Liver (tissue), 9 donors: ENCODE measurements around the gene KMT5C. TPM values are rescaled to one million over a fixed set of nuclear protein-coding genes. Genes with fewer than 3 reads are reported as not detected.

Experiments used
- DNase-seq: peaks from one replicate; pipeline ENCODE4 v3.0.0-alpha.2; 2017; ENCODE audit warnings: low spot score
- H3K27ac ChIP-seq, 2 donors: one replicate each; pipeline ENCODE4 v1.7.0; 2013; ENCODE audit warnings: inconsistent platforms in 2 of 2, low read length in 2 of 2, control low read depth in 1 of 2, low read depth in 1 of 2, mild to moderate bottlenecking in 1 of 2
- H3K27me3 ChIP-seq, 4 donors: one replicate each; pipeline versions ENCODE4 v1.6.1 to v1.7.0; 2013; ENCODE audit warnings: low read length in 3 of 4, inconsistent platforms in 1 of 4, mild to moderate bottlenecking in 1 of 4, moderate library complexity in 1 of 4; ENCODE audit not compliant: control insufficient read depth in 4 of 4, insufficient read depth in 4 of 4
- H3K36me3 ChIP-seq, 4 donors: one replicate each; pipeline versions ENCODE4 v1.6.1 to v1.7.0; 2013; ENCODE audit warnings: low read length in 3 of 4, mild to moderate bottlenecking in 3 of 4, low read depth in 1 of 4, moderate library complexity in 1 of 4; ENCODE audit not compliant: control insufficient read depth in 4 of 4, insufficient read depth in 3 of 4
- H3K4me1 ChIP-seq, 4 donors: one replicate each; pipeline versions ENCODE4 v1.6.1 to v1.7.0; 2013; ENCODE audit warnings: low read length in 3 of 4, mild to moderate bottlenecking in 3 of 4, moderate library complexity in 1 of 4; ENCODE audit not compliant: control insufficient read depth in 4 of 4, insufficient read depth in 4 of 4
- H3K4me3 ChIP-seq, 3 donors: one replicate each; pipeline versions ENCODE4 v1.6.1 to v1.7.0; 2013; ENCODE audit warnings: low read length in 3 of 3, control low read depth in 1 of 3, low read depth in 1 of 3, mild to moderate bottlenecking in 1 of 3
- H3K9ac ChIP-seq, 2 donors: one replicate each; pipeline ENCODE4 v1.7.0; 2013; ENCODE audit warnings: low read length in 2 of 2, mild to moderate bottlenecking in 2 of 2, moderate library complexity in 2 of 2, control low read depth in 1 of 2, low read depth in 1 of 2
- H3K9me3 ChIP-seq, 4 donors: one replicate each; pipeline versions ENCODE4 v1.6.1 to v1.7.0; 2013; ENCODE audit warnings: low read length in 3 of 4; ENCODE audit not compliant: control insufficient read depth in 4 of 4
- EGR1 ChIP-seq, 2 donors: IDR thresholded peaks; 2 replicates each; pipeline ENCODE4 v1.6.1; 2016 to 2018; ENCODE audit warnings: antibody characterized with exemption in 2 of 2, low read depth in 2 of 2
- FOXA2 ChIP-seq: IDR thresholded peaks from 2 replicates; pipeline ENCODE4 v1.6.1; 2016; ENCODE audit warnings: antibody characterized with exemption
- GABPA ChIP-seq, 2 donors: IDR thresholded peaks in 1 of 2; conservative IDR thresholded peaks in 1 of 2; 2 replicates each; pipeline ENCODE4 v1.6.1; 2016; ENCODE audit warnings: antibody characterized with exemption in 2 of 2, mild to moderate bottlenecking in 1 of 2, moderate library complexity in 1 of 2
- HNF4A ChIP-seq, 2 donors: conservative IDR thresholded peaks; 2 replicates each; pipeline ENCODE4 v1.6.1; 2016; ENCODE audit warnings: antibody characterized with exemption in 2 of 2, mild to moderate bottlenecking in 2 of 2
- HNF4G ChIP-seq: IDR thresholded peaks from 2 replicates; pipeline ENCODE4 v1.6.1; 2016; ENCODE audit warnings: antibody characterized with exemption
- JUND ChIP-seq, 2 donors: IDR thresholded peaks; 2 replicates each; pipeline ENCODE4 v1.6.1; 2016; ENCODE audit warnings: antibody characterized with exemption in 2 of 2
- RAD21 ChIP-seq, 2 donors: IDR thresholded peaks; 2 replicates each; pipeline ENCODE4 v1.6.1; 2016; ENCODE audit warnings: antibody characterized with exemption in 2 of 2, mild to moderate bottlenecking in 2 of 2
- REST ChIP-seq: IDR thresholded peaks from 2 replicates; pipeline ENCODE4 v1.6.1; 2016; ENCODE audit warnings: antibody characterized with exemption, mild to moderate bottlenecking
- RXRA ChIP-seq, 2 donors: IDR thresholded peaks; 2 replicates each; pipeline ENCODE4 v1.6.1; 2017 to 2018; ENCODE audit warnings: antibody characterized with exemption in 2 of 2, mild to moderate bottlenecking in 1 of 2
- SP1 ChIP-seq: IDR thresholded peaks from 2 replicates; pipeline ENCODE4 v1.6.1; 2018; ENCODE audit warnings: antibody characterized with exemption, mild to moderate bottlenecking
- TAF1 ChIP-seq: conservative IDR thresholded peaks from 2 replicates; pipeline ENCODE4 v1.6.1; 2016; ENCODE audit warnings: antibody characterized with exemption, mild to moderate bottlenecking
- YY1 ChIP-seq: IDR thresholded peaks from 2 replicates; pipeline ENCODE4 v1.6.1; 2016; ENCODE audit warnings: antibody characterized with exemption, mild to moderate bottlenecking
- WGBS: extraction: QIAGEN DNeasy Blood & Tissue Kit; methylation state at CpG from one replicate; pipeline ENCODE4 v1.1.7; 2013; 5-methylcytosine and 5-hydroxymethylcytosine counted together
- polyA plus RNA-seq, 2 donors: library from polyadenylated mRNA; stranded (reverse) in 1 of 2; unstranded in 1 of 2; fragments of 200-250 nt in 1 of 2; fragments of >200 nt in 1 of 2; fragmentation: Nextera tagmentation in 1 of 2; extraction: Ambion mirVana in 1 of 2; gene quantifications; one replicate each; pipeline versions ENCODE4 v1.2.1 to v1.2.3, GENCODE V29; 2013 to 2015
- total RNA-seq, 2 donors: library from RNA; depleted of rRNA; stranded (reverse); fragments of >200 nt; gene quantifications; one replicate each; pipeline ENCODE4 v1.2.3, GENCODE V29; 2014
- TF ChIP-seq, protein P1 (sequence below): IDR thresholded peaks from 2 replicates; pipeline ENCODE4 v1.6.1; 2016; ENCODE audit warnings: antibody characterized with exemption
- TF ChIP-seq, protein P2 (sequence below): IDR thresholded peaks from 2 replicates; pipeline ENCODE4 v1.6.1; 2016; ENCODE audit warnings: antibody characterized with exemption
- TF ChIP-seq, protein P3 (sequence below): fragments of 150-350 bp; IDR thresholded peaks from 2 replicates; pipeline ENCODE4 v1.5.1; 2017; ENCODE audit warnings: improper control_type of control experiment, low read depth, low read length; ENCODE audit not compliant: missing input control
- donor health status: healthy.
- donor health status: healthy.
- donor health status: healthy.
- donor health status: healthy.
- donor health status: healthy.

The KMT5C gene
- total and polyA plus RNA-seq, 4 donors = 1.1 to 11.6 (median 3.0) TPM

DNA sequence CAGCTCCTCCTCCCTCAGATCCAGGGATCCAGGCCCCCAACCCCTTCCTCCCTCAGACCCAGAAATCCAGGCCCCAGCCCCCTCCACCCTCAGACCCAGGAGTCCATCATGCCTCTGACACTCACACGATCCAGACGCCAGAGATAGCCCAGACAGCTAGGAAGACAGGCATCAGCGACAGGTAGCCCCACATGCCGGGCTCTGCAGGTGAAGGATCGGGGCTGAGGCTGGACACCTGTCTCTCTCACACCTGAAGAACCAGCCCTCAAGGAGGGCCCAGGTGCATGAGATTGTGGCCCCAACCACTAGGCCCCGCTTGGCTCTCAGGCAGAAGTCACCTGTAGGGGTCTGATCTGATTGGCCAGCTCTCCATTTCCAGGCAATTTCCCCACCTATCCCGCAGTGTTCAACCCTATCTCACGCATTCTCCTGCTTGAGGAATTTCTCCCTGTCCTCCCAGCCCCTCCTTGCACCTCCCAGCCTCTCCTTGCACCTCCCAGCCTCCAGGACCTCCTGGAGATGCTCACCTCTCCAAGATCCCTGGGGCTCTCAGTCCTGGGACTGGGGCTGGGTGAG is 18.7 kb upstream of the KMT5C start:
- Histone ChIP-seq H3K36me3 (no peaks in the 10 kb centered on the region), H3K4me1 (no peaks in the 10 kb centered on the region), H3K9ac (no peak overlapping the region), H3K4me3 (no peak overlapping the region), H3K27me3 (peaks cover 0 to 2% (median 0%) of the 10 kb centered on the region in 4 donors), H3K9me3 (peaks cover 0 to 4% (median 1%) of the 10 kb centered on the region in 4 donors), H3K27ac (no peak overlapping the region)
- TF ChIP-seq HNF4G (no peak), EGR1 (IDR thresholded peaks at IDR 0.05; ENCODE audit: low read depth in 2 of 2) (no peak), RXRA (IDR thresholded peaks at IDR 0.05) (no peak), FOXA2 (no peak), REST (no peak), TAF1 (no peak), HNF4A (conservative IDR thresholded peaks at IDR 0.05) (no peak), YY1 (no peak), GABPA (IDR thresholded peaks at IDR 0.05 in 1 of 2, conservative IDR thresholded peaks at IDR 0.05 in 1 of 2) (no peak), RAD21 (IDR thresholded peaks at IDR 0.05) (no peak)
- TF ChIP-seq, protein P1, sequence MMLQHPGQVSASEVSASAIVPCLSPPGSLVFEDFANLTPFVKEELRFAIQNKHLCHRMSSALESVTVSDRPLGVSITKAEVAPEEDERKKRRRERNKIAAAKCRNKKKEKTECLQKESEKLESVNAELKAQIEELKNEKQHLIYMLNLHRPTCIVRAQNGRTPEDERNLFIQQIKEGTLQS = no peak
- TF ChIP-seq, protein P2, sequence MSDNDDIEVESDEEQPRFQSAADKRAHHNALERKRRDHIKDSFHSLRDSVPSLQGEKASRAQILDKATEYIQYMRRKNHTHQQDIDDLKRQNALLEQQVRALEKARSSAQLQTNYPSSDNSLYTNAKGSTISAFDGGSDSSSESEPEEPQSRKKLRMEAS = no peak
- TF ChIP-seq, protein P3, sequence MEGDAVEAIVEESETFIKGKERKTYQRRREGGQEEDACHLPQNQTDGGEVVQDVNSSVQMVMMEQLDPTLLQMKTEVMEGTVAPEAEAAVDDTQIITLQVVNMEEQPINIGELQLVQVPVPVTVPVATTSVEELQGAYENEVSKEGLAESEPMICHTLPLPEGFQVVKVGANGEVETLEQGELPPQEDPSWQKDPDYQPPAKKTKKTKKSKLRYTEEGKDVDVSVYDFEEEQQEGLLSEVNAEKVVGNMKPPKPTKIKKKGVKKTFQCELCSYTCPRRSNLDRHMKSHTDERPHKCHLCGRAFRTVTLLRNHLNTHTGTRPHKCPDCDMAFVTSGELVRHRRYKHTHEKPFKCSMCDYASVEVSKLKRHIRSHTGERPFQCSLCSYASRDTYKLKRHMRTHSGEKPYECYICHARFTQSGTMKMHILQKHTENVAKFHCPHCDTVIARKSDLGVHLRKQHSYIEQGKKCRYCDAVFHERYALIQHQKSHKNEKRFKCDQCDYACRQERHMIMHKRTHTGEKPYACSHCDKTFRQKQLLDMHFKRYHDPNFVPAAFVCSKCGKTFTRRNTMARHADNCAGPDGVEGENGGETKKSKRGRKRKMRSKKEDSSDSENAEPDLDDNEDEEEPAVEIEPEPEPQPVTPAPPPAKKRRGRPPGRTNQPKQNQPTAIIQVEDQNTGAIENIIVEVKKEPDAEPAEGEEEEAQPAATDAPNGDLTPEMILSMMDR = no peak
- no peak for DNase-seq
- 87% methylated on average over 8 of the region's 8 CpGs for WGBS

GRCh38 chr19:55321466-55322137 is 18.1 kb upstream of the KMT5C start:
- Histone ChIP-seq H3K27me3 (peaks cover 0 to 2% (median 0%) of the 10 kb centered on the region in 4 donors), H3K4me3 (no peak overlapping the region), H3K36me3 (no peaks in the 10 kb centered on the region), H3K4me1 (no peaks in the 10 kb centered on the region), H3K27ac (no peak overlapping the region), H3K9ac (no peak overlapping the region), H3K9me3 (no peaks in the 10 kb centered on the region)
- TF ChIP-seq EGR1 (IDR thresholded peaks at IDR 0.05; ENCODE audit: low read depth in 2 of 2) (no peak), GABPA (IDR thresholded peaks at IDR 0.05 in 1 of 2, conservative IDR thresholded peaks at IDR 0.05 in 1 of 2) (no peak), SP1 (no peak), YY1 (no peak), HNF4A (conservative IDR thresholded peaks at IDR 0.05) (no peak), JUND (IDR thresholded peaks at IDR 0.05) (no peak), HNF4G (no peak), REST (no peak)
- TF ChIP-seq, protein P1 = no peak
- TF ChIP-seq, protein P2 = no peak
- DNase-seq = no peak
- WGBS = 67% methylated on average over 9 of the region's 9 CpGs
